Panc1 (cell line): Measurements from ENCODE around the gene VEGFA.

ENCODE experiments used
- POLR2AphosphoS5 ChIP-seq: IDR thresholded peaks from 2 replicates; pipeline ENCODE4 v1.6.1; 2012; ENCODE audit warnings: mild to moderate bottlenecking, low read depth, low read length, moderate library complexity
- TCF7L2 ChIP-seq: IDR thresholded peaks from 2 replicates; pipeline ENCODE4 v1.6.1; 2011; ENCODE audit warnings: mild to moderate bottlenecking, low read depth, low read length, inconsistent platforms
- TF ChIP-seq, protein P1 (sequence below): fragments of 450-650 bp; IDR thresholded peaks from 2 replicates; pipeline ENCODE4 v1.5.1; 2017; ENCODE audit warnings: mild to moderate bottlenecking
- TF ChIP-seq, protein P2 (sequence below), 2 experiments: IDR thresholded peaks; 2 replicates each; pipeline ENCODE4 v1.6.1; 2011 to 2012; ENCODE audit warnings: low read depth in 2 of 2, control low read depth in 1 of 2, low read length in 1 of 2, mild to moderate bottlenecking in 1 of 2, moderate library complexity in 1 of 2; ENCODE audit not compliant: insufficient read depth in 1 of 2

DNA sequence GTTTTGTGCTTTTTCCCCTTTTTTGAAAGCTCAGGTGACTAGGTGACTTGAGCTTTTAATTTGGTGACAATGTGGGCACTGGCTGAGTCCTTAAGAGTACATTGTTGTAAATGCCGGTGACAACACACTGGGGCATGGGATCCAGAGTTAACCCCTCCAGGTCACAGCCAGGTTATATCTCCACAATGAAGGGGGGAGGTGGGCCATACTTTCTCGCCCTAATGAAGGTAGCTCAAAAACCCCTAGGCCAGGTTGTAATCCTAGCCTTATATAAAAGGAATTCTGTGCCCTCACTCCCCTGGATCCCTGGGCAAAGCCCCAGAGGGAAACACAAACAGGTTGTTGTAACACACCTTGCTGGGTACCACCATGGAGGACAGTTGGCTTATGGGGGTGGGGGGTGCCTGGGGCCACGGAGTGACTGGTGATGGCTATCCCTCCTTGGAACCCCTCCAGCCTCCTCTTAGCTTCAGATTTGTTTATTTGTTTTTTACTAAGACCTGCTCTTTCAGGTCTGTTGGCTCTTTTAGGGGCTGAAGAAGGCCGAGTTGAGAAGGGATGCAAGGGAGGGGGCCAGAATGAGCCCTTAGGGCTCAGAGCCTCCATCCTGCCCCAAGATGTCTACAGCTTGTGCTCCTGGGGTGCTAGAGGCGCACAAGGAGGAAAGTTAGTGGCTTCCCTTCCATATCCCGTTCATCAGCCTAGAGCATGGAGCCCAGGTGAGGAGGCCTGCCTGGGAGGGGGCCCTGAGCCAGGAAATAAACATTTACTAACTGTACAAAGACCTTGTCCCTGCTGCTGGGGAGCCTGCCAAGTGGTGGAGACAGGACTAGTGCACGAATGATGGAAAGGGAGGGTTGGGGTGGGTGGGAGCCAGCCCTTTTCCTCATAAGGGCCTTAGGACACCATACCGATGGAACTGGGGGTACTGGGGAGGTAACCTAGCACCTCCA lies 2.2 kb upstream of the VEGFA start:
- TF ChIP-seq, protein P1, sequence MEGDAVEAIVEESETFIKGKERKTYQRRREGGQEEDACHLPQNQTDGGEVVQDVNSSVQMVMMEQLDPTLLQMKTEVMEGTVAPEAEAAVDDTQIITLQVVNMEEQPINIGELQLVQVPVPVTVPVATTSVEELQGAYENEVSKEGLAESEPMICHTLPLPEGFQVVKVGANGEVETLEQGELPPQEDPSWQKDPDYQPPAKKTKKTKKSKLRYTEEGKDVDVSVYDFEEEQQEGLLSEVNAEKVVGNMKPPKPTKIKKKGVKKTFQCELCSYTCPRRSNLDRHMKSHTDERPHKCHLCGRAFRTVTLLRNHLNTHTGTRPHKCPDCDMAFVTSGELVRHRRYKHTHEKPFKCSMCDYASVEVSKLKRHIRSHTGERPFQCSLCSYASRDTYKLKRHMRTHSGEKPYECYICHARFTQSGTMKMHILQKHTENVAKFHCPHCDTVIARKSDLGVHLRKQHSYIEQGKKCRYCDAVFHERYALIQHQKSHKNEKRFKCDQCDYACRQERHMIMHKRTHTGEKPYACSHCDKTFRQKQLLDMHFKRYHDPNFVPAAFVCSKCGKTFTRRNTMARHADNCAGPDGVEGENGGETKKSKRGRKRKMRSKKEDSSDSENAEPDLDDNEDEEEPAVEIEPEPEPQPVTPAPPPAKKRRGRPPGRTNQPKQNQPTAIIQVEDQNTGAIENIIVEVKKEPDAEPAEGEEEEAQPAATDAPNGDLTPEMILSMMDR: no peak
- TF ChIP-seq, protein P2, sequence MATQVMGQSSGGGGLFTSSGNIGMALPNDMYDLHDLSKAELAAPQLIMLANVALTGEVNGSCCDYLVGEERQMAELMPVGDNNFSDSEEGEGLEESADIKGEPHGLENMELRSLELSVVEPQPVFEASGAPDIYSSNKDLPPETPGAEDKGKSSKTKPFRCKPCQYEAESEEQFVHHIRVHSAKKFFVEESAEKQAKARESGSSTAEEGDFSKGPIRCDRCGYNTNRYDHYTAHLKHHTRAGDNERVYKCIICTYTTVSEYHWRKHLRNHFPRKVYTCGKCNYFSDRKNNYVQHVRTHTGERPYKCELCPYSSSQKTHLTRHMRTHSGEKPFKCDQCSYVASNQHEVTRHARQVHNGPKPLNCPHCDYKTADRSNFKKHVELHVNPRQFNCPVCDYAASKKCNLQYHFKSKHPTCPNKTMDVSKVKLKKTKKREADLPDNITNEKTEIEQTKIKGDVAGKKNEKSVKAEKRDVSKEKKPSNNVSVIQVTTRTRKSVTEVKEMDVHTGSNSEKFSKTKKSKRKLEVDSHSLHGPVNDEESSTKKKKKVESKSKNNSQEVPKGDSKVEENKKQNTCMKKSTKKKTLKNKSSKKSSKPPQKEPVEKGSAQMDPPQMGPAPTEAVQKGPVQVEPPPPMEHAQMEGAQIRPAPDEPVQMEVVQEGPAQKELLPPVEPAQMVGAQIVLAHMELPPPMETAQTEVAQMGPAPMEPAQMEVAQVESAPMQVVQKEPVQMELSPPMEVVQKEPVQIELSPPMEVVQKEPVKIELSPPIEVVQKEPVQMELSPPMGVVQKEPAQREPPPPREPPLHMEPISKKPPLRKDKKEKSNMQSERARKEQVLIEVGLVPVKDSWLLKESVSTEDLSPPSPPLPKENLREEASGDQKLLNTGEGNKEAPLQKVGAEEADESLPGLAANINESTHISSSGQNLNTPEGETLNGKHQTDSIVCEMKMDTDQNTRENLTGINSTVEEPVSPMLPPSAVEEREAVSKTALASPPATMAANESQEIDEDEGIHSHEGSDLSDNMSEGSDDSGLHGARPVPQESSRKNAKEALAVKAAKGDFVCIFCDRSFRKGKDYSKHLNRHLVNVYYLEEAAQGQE (IDR thresholded peaks at IDR 0.05; ENCODE audit: insufficient read depth in 1 of 2, low read depth in 2 of 2, low read length in 1 of 2): no peak
- no peak for TF ChIP-seq POLR2AphosphoS5
- no peak for TF ChIP-seq TCF7L2
